Measurements from ENCODE around the gene ULK4. TPM values are rescaled to one million over a fixed set of nuclear protein-coding genes. Genes with fewer than 3 reads are reported as not detected.

ULK4 gene
- total RNA-seq, 2 experiments from 2014 or later: 6.8 to 6.9 TPM

DNA sequence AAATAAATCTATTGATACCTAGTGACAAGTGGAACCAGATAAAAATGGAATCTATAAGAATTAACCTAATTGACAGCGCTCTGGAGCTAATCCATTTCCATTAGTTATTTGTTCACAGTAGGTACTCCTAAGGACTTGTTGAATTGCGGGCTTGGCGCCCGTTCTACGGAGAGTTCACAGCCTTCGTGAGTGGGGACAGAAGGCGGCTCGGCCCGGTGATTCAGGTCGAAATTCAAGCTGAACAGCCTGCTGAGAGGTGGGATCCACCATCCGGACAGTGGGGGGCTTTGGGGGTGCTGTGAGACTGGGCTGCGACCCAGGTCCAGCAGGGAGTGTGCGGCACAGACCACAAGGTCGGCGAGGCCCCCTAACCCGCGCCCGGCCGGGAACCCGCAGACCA is 763.4 kb downstream of the ULK4 start:
- ChIA-PET POLR2A (interaction anchor here (0.6 to 5.0 kb wide), 15 partner anchors 8 to 621 kb away, joined by 3 to 60 read pairs (median 7); no protein-coding TSS in a partner anchor), CTCF (interaction anchor here (0.7 to 2.3 kb wide), 4 partner anchors 16 to 81 kb away, joined by 3 to 7 read pairs (median 3); no protein-coding TSS in a partner anchor)
- Mint-ChIP-seq H3K4me1 (ENCODE audit: low read depth) (peaks cover 24% of the 10 kb centered on the region), H3K27me3 (peaks cover 15% of the 10 kb centered on the region), H3K36me3 (ENCODE audit: low read depth) (peaks cover 12% of the 10 kb centered on the region), H3K9me3 (no peaks in the 10 kb centered on the region), H3K4me3 (peak overlapping the region; percentile 93), H3K27ac (peak overlapping the region; percentile 69)
- TF ChIP-seq, protein P1, sequence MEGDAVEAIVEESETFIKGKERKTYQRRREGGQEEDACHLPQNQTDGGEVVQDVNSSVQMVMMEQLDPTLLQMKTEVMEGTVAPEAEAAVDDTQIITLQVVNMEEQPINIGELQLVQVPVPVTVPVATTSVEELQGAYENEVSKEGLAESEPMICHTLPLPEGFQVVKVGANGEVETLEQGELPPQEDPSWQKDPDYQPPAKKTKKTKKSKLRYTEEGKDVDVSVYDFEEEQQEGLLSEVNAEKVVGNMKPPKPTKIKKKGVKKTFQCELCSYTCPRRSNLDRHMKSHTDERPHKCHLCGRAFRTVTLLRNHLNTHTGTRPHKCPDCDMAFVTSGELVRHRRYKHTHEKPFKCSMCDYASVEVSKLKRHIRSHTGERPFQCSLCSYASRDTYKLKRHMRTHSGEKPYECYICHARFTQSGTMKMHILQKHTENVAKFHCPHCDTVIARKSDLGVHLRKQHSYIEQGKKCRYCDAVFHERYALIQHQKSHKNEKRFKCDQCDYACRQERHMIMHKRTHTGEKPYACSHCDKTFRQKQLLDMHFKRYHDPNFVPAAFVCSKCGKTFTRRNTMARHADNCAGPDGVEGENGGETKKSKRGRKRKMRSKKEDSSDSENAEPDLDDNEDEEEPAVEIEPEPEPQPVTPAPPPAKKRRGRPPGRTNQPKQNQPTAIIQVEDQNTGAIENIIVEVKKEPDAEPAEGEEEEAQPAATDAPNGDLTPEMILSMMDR (IDR thresholded peaks at IDR 0.05): no peak
- DNase-seq (peak; percentile 37), ATAC-seq (no peak)
- intact Hi-C loops (cut with micrococcal nuclease): no loop called here

DNA sequence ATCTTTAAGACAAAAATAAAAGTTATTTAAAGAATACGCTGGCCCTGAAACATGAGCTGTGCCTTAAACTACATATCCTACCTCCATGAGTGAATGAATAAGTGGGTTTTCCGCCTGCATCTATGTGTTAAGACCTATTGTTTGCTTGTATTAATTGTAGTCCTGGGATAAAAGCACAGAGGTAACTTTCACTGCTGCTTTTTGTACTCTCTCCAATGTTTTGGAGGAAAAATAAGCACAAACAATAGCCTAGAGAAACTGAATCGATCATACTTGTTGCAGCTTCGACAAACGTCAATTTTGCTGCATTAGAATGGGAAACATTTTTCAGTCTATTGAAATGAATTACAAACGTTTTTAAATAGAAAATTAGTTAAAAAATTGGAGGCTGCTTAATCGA is 763.9 kb downstream of the ULK4 start:
- DNase-seq (no peak), ATAC-seq (no peak)
- ChIA-PET CTCF (interaction anchor here (0.7 to 2.3 kb wide), 3 partner anchors 16 to 35 kb away, joined by 3 to 7 read pairs (median 3); no protein-coding TSS in a partner anchor), POLR2A (interaction anchor here (0.7 to 5.0 kb wide), 8 partner anchors 9 to 621 kb away, joined by 3 to 60 read pairs (median 8); no protein-coding TSS in a partner anchor)
- H3K27me3 Mint-ChIP-seq: peaks cover 17% of the 10 kb centered on the region
- H3K9me3 Mint-ChIP-seq: no peaks in the 10 kb centered on the region
- H3K4me1 Mint-ChIP-seq (ENCODE audit: low read depth): peaks cover 22% of the 10 kb centered on the region
- no peak overlapping the region for H3K27ac Mint-ChIP-seq
- peaks cover 12% of the 10 kb centered on the region for H3K36me3 Mint-ChIP-seq (ENCODE audit: low read depth)
- intact Hi-C loops (cut with micrococcal nuclease): no loop called here
- peak overlapping the region; percentile 93 for H3K4me3 Mint-ChIP-seq
- TF ChIP-seq, protein P1 (IDR thresholded peaks at IDR 0.05): no peak

Other genes starting within 250 kb of the ULK4 start
- 10 to 100 TPM; 24.1 to 24.3 TPM for gene TRAK1, start 129.3 kb upstream of the ULK4 start, total RNA-seq

All from activated CD8-positive, alpha-beta T cell treated with anti-CD3 and anti-CD28 coated beads for 36 hours (primary cell).